NCI-H1417 (cell line): ENCODE data around the gene KRT78.

Source experiments
- DNase-seq, 3 experiments: peaks; one replicate each; lab custom pipeline; 2025; lab: John Stamatoyannopoulos, UW

KRT78 gene

GRCh38 chr12:52838609-52839435 is 10.0 kb downstream of the KRT78 start:
- peak; percentile 30 to 83 (median 62) for DNase-seq

GRCh38 chr12:52837781-52838608 is 10.8 kb downstream of the KRT78 start:
- no peak for DNase-seq

- no peak for DNase-seq
Observed at GRCh38 chr12:52837413-52837741, 11.4 kb downstream of the KRT78 start.

GRCh38 chr12:52836491-52837412 is 12.0 kb downstream of the KRT78 start:
- DNase-seq = no peak

GRCh38 chr12:52836042-52836466 is 12.7 kb downstream of the KRT78 start:
- no peak for DNase-seq

- no peak for DNase-seq
Observed at GRCh38 chr12:52835271-52836041, 13.3 kb downstream of the KRT78 start.

- DNase-seq = no peak
Observed at GRCh38 chr12:52834727-52835001, 14.1 kb downstream of the KRT78 start.

GRCh38 chr12:52833922-52834726 is 14.7 kb downstream of the KRT78 start, which contains the start of gene KRT79:
Gene KRT79 (minus strand): TSS chr12:52834311. CDS start chr12:52834260, 51 bp downstream.
- DNase-seq = no peak

- no peak for DNase-seq
Observed at GRCh38 chr12:52832985-52833905, 15.5 kb downstream of the KRT78 start.

- DNase-seq = no peak
Observed at GRCh38 chr12:52832451-52832850, 16.3 kb downstream of the KRT78 start.

- DNase-seq = no peak
Observed at GRCh38 chr12:52831251-52831650, 17.5 kb downstream of the KRT78 start.

- DNase-seq = no peak
Observed at GRCh38 chr12:52829986-52830770, 18.6 kb downstream of the KRT78 start.

- no peak for DNase-seq
Observed at GRCh38 chr12:52828591-52829021, 20.2 kb downstream of the KRT78 start.

- no peak for DNase-seq
Observed at GRCh38 chr12:52828156-52828555, 20.6 kb downstream of the KRT78 start.

GRCh38 chr12:52827499-52828090 is 21.2 kb downstream of the KRT78 start:
- DNase-seq = no peak

GRCh38 chr12:52826611-52827498 is 21.9 kb downstream of the KRT78 start:
- DNase-seq = no peak

GRCh38 chr12:52825961-52826360 is 22.8 kb downstream of the KRT78 start:
- no peak for DNase-seq
